HG02642 (cell line): ENCODE data around the gene TUBA3E.
"Not testable (repeated sequence)": the region's sequence is repeated elsewhere in the genome, so short reads cannot be mapped to it uniquely, and the experiment has no call there.

Experiments used
- ATAC-seq: cut with Tn5 transposase; IDR thresholded peaks from one replicate; pipeline ENCODE4 v1.9.1; 2021; ENCODE audit warnings: mild to moderate bottlenecking; ENCODE audit not compliant: unreplicated experiment, poor library complexity

TUBA3E gene

DNA sequence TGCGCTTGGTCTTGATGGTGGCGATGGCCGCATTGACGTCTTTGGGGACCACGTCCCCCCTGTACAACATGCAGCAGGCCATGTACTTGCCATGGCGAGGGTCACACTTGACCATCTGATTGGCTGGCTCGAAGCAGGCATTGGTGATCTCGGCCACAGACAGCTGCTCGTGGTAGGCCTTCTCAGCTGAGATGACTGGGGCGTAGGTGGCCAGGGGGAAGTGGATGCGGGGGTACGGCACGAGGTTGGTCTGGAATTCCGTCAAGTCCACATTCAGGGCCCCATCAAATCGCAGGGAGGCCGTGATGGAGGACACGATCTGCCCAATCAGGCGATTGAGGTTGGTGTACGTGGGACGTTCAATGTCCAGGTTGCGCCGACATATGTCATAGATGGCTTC is 4.4 kb downstream of the TUBA3E start:
- ATAC-seq, result not testable (repeated sequence)

DNA sequence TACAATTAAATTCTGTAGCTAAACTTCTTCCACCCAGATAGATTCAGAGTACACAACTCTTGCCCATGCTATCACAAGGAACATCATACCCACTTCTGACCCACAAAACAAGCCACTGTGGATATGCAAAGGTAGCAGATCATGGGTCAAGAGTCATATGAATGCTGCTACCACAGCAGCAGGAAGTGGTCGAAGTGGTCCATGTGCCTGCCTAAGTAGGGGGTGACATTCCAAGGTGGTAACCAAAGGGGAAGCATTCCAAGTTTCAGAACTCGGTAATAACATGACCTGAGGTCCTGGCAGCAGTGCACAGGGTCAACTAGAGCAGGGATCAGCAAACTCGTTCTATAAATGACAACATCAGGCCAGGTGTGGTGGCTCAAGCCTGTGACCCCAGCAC is 5.8 kb downstream of the TUBA3E start:
- not testable (repeated sequence) for ATAC-seq

DNA sequence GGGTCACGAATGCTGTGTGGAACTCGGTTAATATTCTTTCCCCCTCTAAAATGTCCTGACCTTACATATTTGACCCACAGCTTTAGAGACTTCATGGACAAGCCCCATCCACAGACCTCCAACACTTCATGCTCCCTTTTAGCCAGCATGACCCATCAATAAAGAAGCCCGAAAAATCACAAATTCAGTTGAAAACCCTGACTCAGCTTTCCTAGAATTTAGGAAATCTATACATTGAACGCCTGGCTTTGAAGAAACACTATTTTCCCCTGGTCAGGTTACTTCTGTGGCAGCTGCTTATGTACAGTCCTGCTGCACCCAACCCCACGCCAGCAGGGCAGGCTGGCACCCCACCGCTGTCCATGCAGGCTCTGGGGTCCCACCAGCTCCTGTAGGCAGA is 6.9 kb downstream of the TUBA3E start:
- ATAC-seq, result not testable (repeated sequence)

DNA sequence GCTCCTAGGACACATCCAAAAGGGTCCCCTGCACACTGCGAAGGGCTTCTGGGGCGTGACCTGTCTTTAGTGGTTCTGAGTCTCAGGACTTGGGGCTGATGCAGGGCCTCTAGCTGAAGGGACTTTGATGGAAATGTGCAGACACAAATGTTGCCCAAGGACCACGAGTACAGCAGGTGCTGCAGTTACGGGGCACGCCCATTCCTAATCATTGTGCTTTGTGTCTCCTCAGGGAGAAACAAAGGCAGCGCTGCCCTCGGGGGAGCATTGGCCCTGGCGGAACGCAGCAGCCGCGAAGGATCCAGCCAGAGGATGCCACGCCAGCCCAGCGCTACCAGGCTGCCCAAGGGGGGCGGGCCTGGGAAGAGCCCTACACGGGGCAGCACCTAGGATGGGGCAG is 8.0 kb downstream of the TUBA3E start:
- no peak for ATAC-seq

DNA sequence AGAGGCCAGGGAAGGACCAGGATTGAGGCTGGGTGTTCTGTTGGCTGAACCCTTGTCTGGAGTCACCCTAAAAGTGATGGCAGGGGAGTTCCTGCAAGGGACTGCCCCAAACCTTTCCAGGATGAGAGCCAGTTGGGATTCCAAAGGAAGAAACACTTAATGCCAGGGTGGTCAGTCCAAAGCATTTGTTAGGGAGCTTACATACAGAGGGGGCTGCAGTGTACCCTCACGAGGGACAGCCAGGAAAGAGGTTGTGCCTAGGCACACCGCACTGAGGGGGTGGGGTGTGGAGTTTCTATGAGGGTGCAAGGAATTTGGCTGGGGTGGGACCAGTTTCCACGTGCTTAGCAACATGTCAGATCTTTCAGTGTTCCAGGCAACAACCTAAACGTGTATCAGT is 9.3 kb downstream of the TUBA3E start:
- not testable (repeated sequence) for ATAC-seq

DNA sequence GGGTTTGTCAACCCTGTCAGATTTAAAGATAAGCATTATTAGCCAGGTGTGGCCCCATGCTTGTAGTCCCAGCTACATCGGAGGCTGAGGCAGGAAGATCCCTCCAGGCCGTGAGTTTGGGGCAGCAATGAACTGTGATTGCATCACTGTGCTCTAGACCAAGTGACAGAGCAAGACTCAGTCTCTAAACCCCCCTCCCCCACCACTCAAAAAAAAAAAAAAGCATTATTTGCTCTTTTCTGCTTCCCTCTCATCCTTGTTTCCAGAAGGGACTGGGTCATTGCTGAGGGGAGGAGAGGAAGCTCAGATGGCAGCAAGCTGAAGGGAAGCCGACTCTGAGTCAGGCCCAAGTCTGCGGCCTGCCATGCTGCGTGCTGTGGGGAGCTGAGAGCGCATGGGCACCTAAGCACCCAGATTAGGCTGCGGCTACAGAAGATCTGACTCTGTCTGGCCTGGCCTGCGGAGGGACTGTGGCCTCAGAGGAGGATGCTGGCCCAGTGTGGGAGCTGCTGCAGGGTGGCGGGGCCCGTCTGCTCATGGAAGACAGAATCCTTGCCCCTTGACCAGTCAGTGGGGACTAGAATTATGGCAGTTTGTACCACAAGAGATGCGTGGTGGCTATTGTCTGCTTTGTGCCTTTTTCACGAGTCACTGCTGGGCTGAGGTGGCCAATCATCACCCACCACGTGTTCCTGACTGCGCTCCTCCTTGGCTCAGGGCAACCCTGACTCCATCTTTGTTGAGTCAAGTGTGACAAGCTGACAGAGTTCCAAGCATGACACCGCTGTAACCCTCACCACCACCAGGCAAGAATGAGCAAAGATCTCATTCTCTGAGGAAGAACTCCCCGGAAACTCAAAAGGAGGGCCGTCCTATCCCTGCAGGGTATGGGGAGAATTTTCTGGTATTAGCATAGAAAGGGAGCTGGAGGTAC is 10.1 kb downstream of the TUBA3E start:
- ATAC-seq, result not testable (repeated sequence)

DNA sequence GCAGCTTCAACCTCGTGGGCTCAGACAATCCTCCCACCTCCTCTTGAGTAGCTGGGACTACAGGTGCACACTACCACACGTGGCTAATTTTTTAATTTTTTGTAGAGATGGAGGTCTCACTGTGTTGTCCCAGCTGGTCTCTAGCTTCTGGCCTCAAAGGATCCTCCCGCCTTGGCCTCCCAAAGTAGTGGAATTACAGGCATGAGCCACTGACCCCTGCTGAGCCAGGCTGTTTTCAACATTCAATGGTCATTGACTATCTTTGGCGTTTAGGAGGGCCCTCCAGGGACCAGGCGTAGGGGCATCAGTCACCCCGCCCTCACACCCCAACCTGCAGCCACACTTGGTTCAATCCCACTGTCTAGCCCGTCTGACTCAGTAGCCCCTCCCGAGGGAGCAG is 11.0 kb downstream of the TUBA3E start:
- no peak for ATAC-seq

DNA sequence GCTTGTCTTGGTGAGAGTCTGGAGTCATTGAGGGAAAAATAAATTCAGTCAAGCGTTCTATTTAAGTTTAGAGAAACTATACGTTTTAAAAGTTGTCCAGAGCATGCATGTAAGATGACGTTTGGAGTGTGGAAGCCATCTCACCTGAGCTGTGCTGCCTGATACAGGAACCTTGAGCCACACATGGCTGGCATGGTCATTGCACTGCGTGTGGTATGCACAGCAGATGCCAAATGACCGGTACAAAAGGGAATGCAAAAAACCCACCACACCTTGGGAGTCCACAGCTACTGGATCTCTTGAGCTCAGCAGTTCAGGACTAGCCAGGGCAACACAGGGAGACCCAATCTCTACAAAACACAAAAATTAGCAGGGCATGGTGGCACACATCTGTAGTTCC is 11.8 kb downstream of the TUBA3E start:
- no peak for ATAC-seq

DNA sequence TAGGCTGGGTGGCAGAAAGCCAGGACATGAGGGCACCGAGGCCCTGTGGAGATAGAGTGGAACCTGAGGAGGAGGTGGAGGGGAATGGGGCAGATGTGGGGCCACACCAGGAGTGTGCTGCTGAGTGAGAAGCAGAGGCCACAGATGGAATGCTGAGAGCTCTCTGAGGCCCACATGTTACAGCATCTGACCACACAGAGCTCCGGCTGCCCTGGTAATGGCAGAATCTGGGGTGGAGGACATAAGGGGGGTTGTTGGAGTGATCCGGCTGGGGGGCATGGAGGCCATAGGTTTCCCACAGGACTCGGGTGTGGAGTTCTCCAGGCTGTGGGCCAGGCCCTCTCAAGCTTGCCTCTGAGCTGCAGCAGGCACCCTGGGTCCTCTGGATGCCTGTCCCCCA is 12.3 kb downstream of the TUBA3E start:
- ATAC-seq, result no peak

DNA sequence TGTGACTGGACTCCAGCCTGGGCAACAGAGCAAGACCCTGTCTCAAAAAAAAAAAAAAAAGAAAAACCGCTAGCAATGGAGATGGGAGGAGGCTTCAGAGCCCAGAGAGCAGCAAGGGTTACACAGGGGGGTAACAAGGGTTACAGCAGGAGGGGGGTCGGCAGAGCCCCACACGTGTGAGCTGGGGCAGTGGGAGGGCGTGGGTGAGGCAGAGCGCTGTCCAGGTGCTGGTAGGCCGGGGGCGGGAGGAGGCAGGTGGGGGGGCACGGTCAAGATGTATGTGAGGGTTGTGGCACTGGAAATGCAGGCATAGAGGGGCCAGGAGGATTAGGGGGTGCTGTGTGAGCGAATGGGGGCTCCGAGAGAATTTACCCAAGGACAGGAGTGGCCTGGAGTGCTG is 12.8 kb downstream of the TUBA3E start:
- ATAC-seq, result no peak

DNA sequence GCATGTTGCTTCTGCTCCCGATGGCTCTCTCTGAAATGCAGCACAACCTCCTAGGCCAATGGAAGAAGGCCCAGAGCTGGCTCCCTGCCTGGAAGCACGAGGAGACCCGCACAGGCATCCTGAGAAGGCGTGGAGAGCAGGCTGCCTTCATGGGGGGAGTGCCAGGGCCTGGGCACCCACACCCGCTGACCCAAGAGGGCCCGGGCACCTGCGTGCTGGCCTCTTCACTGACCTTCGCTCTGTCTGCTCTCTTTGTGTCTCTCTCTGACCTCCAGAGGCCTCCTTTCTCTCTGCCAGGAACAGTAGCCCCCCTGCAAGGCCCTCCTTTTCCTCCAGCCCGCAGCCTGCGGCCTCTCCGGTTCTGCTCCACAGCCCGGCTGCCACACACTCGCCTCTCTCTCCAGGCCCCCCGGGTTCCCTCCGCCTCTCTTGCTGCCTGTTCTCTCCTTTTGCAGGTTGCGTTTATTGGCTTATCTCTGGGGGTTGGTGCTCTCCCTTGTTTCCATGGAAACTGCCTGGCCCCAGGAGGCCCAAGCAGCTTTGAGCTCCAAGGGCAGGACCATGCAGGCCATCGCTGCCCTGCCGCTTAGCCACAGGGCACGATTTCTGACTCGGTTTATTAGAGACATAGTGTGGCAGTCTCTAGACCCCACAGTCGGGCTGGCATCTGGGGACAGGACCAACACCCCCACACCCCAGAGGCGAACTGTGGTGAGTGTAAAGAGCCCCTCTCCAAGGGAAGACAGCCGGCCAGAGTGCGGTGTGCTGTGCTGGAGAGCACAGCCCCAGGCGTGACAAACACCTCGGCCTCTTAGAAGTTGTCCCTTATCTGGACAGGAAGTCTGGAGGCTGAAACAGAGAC is 14.5 kb downstream of the TUBA3E start:
- ATAC-seq, result no peak

DNA sequence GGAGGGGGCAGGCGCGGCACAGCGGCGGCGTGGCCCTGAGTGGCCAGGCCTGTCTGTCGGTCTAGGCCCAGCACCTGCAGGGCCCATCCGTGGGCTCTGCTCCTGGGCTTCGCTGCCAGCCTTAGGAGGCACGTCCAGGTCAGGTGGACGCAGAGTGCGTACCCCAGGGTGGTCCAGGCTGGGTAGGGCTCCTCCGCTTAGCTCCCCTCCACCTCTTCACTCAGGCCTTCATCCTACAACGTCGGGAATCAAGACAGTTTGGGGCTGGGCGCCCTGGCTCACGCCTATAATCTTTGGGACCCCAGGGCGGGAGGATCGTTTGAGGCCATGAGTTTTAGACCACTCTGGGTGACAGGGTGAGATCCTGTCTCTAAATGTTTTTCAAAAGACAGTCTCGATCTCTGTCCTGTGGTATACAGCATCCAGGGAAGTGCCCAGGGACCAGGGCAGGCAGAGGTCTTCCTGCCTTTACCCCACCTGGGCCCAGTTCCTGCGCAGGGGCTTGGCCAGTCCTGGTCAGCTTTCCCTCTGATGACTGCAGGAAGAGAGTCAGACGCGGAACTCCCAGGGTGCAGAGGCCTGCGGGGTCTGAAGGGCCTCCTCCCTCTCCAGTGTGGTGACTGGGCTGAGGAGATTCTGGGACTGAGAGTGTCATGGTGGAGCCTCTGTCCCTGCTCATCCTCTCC is 15.3 kb downstream of the TUBA3E start:
- not testable (repeated sequence) for ATAC-seq

DNA sequence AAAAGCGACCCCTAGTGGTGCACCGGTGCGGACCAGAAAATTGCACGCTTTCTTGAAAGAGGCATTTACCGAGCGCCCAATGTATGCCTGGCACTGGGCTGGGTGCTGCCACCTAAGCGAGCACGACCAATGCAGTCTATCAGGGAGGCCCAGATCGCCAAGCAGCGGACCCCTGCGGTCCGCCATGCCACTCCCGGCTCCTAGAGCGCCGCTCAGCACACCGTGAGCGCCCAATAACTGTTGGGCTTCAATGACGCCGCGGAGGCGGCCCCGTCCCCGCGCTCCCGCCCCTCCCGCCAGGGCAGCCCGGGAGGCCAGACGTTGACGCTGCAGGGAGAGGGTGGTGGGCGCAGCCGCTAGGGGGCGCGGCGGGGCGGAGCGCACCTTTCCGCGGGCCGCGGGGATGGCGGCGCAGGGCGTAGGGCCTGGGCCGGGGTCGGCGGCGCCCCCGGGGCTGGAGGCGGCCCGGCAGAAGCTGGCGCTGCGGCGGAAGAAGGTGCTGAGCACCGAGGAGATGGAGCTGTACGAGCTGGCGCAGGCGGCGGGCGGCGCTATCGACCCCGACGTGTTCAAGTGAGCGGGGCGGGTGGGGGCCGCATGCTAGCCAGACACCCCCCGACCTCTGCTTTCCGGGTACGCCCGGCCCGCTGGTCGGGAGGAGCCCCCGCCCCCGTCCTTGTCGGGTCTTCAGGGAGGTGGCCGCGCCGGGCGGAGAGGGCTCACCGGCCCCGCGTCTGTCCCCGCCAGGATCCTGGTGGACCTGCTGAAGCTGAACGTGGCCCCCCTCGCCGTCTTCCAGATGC is 16.2 kb downstream of the TUBA3E start, which contains the start of gene MZT2B:
Gene MZT2B, plus strand, starts transcription at position 383 of the 803 bp plus-strand sequence. Its CDS starts 21 bp downstream, at position 404.
- ATAC-seq, result peak; percentile 83

DNA sequence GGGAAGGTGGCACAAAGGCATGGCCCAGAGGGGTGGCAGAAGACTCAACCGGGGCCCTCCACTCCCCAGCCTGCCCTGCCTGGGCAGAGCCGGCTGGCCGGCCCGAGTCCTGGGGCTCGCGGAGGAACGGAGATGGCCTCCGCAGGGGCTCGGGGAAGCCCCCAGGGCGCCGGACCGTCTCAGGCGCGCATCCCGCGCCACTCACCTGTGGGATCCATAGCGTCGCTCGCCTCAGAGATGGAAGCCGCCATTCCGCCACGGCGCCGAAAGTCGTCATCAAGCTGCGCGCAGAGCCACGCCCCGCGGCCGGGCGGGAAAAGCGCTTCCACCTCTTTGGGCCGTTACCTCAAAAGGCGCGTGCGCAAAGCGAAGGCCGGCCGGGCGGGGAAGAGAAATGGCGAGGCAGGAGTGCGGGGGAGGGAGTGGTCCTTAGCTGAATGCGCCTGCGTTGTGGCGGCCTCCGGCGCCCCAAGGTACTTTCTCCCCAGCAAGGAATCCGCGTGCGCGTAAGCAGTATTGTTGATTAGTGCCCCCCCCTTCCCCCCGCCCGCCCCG is 16.8 kb downstream of the TUBA3E start, which contains the start of gene SMPD4:
Gene SMPD4, minus strand, starts transcription at position 278 of the 555 bp plus-strand sequence. CDS start 5,010 bp downstream, outside the sequence.
- ATAC-seq, result peak; percentile 67

DNA sequence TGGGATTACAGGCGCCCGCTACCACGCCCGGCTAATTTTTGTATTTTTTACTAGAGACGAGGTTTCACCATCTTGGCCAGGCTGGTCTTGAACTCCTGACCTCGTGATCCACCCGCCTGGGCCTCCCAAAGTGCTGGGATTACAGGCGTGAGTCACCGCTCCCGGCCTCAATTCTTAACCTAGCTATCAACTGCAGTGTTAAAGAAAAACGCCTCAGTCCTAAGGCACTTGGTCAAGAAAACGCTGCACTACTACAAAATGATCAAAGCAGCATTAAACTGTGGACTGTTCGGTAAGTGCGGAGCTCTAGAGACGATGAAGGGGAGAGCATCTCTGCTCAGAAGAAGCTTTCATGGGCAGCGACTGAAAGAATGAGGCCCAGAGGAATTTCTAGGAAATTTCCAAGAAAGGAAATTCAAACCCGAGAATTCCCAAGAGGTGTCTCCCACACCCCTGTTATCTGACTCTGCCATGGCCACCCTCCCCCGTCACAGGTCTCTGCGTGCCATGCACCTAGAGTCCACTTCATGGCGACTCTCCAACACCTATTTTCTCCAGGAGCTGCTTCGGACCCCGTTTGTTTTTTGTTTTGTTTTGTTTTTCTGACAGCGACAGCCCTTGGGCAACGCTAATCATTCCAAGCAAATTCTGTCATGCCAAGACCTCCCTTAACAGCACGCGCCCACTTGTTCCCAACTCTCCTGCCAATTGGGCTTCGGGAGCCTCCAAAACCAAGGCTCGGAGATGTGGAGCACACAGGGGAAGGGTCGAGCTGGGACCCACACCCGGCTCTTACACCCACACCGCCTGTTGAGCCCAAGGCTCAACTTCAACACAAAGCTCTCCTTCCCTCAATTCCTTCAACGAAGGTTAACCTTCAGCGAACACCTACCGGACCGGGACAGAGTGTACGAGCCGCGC is 17.6 kb downstream of the TUBA3E start:
- not testable (repeated sequence) for ATAC-seq

DNA sequence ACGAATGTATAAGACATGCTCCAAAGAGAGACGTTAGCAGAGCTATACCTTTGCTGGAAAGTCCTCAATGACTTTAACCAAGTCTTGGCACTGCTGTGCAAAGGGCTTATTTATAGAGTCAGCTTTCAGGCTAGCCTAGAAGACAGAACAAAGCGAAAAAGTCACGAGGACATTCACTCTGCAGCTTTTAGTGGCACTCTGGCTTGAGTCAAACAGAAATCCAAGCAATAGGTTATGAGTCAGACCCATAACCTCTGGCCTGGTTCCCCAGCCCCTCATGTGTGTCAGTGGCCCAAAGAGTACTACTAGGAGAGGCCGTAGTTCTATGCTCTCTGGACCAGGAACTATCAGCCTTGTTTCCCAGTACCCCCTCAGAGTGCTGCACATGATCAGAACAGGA is 23.4 kb downstream of the TUBA3E start:
- peak; percentile 58 for ATAC-seq

DNA sequence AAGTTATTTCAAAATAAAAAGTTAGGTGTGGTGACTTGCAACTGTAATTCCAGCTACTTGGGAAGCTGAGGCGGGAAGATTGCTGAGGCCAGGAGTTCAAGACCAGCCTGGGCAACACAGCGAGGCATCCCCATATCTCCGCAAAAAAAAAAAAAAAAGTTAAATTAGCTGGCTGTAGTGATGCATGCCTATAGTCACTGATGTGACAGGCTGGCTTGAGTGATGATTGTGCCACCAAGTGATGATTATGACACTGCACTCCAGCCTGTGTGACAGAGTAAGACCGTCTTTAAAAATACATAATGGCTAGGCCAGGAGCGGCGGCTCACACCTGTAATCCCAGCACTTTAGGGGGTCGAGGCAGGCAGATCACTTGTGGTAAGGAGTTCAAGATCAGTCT is 28.3 kb downstream of the TUBA3E start:
- ATAC-seq, result no peak

DNA sequence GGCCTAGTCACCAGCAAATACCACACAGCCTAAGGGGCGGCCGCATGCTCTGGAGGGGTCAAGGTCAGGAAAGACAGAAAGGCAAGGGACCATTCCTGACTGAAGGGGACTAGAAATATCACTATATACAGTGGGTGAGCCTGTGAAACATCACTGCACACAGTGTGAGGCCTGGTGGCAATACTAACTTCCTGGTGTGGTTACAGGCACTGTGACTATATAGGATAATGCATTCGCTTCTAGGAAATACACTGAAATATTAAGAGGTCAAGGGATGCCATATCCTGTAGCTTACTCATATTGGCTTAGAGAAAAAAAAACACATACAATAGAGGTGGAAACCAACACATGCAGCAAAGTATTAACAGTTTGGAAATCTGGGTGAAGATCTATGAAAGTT is 29.1 kb downstream of the TUBA3E start:
- ATAC-seq, result not testable (repeated sequence)
